HG02870 (cell line): ENCODE measurements around the gene CYP3A5.
"Not testable (repeated sequence)": the region's sequence is repeated elsewhere in the genome, so short reads cannot be mapped to it uniquely, and the experiment has no call there.

ENCODE experiments used
- ATAC-seq: cut with Tn5 transposase; IDR thresholded peaks from one replicate; pipeline ENCODE4 v1.9.1; 2021; ENCODE audit warnings: mild to moderate bottlenecking, moderate library complexity; ENCODE audit not compliant: unreplicated experiment

The CYP3A5 gene

DNA sequence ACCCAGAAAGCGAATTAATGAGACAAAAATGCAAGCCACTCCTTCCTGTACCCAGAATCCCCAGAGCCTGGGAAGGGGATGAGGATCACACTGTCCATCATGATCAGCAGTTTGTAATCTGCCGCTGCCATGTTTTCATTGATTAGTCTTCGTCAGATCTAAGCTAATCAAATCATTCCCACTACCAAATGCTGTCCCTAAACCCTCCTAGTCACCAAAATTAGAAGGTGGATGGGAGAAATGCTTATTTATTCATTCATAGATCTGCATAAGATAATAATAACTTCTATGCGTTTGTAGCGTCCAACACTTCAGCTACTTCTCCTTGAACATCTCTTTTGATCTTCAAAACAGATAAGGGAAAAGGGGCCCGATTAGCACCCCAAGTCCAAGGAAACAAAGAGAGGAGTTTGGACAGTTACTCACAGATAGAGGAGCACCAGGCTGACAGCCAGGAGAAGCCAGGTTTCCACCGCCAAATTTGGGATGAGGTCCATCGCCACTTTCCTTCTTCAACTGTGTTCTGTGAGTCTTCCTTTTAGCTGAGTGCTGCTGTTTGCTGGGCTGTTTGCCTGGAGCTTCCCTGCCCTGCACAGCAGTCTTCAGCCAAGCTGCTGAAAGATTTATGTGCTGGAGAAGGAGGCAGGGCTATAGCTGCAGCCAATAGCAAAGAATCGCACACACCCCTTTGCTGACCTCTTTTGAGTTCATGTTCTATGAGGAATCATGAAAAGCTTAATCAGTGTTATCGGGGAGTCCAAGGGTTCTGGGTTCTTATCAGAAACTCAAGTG, at the start of gene CYP3A5:
Gene CYP3A5 (minus strand): TSS at position 597 of the 792 bp plus-strand sequence. CDS start 100 bp downstream, at position 497.
- ATAC-seq, result no peak

DNA sequence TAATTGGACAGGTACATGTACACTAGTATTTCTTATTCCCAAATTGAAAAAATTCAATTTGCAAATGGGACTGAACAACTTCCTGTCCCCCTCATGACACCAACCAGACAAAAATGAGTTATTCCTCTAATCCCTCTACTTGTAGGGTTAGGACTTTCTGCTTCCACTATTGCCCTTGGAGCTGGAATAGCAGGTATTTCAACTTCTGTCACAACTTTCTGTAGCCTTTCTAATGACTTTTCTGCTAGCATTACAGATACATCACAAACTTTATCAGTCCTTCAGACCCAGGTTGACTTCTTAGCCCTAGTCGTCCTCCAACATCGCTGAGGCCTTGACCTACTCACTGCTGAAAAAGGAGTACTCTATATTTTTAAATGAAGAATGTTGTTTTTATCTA, 48.8 kb upstream of the CYP3A5 start:
- ATAC-seq, result no peak

DNA sequence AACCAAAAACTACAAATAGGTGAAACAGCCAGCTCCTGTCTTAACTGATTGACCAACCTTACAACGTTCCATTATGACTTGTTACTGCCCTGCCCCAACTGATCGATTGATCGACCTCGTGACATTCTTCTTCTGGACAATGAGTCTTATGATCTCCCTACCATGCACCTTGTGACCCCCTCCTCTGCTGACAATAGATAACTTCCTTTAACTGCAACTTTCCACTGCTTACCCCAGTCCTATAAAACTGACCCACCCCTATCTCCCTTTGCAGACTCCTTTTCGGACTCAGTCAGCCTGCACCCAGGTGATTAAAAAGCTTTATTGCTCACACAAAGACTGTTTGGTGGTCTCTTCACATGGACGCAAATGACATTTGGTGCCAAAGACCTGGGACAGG, 43.4 kb upstream of the CYP3A5 start:
- not testable (repeated sequence) for ATAC-seq

- ATAC-seq, result no peak
Observed at GRCh38 chr7:99720800-99721595, 41.2 kb upstream of the CYP3A5 start.

- ATAC-seq, result no peak
Observed at GRCh38 chr7:99719996-99720769, 40.4 kb upstream of the CYP3A5 start.

DNA sequence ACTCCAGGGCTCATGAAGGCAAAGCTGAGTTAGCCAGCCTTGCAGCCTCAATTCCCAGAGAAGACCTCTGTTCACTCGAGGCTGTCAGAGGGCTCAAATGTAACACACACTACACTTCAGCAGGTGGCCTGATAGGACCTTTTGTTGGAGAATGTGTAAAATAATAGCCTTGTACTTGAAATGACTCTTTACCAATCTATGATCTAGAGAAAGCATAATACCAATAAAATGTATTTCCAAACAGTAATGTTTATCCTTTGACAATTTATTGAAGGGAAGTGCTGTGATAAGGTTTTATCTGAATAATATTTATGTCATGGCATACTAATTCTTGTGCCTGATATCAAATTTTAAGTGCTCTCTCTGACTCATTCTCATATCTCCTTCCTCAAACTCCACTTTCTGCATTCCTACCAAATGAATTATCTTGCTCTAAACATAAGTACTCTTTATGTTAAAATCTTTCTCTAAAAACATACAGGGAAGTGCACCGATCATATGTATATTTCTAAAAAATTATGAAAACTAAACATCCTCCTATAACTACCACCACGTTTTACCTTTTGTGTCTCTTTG, 34.3 kb upstream of the CYP3A5 start:
- ATAC-seq, result no peak

DNA sequence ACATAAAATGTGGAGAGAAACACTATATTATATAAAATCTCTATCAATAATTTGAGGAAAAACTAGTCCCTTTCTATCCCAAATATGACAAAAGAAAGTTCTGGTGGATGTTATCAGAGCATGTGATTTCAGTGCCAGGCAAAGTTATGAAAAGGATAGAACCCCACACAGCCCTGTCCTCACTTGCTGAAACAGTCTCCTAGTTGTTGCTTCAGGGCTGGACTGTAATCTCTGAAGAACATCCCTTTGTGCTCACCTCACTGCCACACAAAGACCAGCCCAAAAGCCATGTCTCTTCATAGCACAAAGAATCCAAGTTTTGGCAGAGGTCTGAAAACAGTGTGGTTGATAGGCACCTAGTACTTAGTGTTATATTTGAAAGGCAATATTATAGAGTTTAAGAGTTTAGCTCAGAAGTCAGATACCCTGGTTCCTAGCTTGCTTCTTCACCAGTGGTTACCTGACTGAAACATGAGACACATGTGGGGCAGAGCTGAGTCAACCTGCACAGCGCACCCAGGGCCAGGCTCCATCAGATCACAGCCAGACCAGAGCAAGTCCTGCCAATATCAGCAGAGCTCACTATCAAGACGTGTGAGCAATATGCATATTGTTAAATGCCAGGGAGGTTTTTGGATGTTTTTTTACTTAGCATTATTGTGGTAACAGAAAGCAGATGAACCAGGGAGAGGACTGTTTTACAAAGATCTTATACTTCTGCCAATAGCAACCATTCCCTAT, 30.2 kb upstream of the CYP3A5 start:
- ATAC-seq, result no peak

DNA sequence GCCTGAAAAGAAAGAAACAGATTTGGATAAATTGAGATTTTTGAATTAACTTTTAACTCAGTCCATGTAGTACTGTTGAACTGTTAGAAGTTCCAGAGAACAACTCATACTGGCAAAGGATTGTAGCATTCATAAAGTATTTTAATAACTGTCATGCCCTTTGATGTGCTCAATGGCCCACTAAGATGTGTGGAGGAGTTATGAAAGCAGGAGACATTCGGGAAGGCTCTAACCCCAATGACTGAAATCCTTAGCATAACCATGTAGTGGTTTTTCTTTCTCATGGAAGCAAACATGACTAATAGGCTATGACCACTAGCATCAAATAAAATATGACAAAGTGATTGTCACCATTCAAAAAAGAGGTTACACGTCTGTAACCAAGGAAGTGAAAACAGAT, 29.5 kb upstream of the CYP3A5 start:
- ATAC-seq, result no peak

DNA sequence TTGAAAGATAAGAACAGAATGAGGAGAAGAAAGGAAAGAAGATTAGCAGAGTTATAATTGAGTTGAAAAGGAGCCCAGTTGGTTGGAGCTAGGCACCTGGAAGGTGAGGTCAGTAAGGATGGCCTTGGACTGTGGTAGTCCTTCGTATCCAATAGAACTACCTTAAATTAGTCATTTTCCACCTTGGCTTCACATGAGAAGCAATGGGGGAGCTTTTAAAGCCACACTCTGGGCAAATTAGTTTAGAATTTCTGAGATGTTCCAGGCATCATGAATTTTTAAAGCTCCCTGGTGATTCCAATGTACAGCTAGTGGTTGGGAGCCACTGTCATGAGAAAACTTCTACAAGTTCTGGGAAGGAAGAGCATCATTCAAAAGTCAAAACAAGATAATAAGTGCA, 27.3 kb upstream of the CYP3A5 start:
- no peak for ATAC-seq

DNA sequence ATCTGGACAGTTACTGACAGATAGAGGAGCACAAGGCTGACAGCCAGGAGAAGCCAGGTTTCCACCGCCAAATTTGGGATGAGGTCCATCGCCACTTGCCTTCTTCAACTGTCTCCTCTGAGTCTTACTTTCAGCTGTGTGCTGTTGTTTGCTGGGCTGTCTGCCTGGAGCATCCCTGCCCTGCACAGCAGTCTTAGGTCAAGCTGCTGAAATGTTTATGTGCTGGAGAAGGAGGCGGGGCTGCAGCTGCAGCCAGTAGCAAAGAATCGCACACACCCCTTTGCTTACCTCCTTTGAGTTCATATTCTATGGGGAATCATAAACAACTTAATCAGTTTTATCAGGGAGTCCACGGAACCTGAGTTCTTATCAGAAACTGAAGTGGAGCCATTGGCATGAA, 20.1 kb upstream of the CYP3A5 start:
- ATAC-seq, result no peak

DNA sequence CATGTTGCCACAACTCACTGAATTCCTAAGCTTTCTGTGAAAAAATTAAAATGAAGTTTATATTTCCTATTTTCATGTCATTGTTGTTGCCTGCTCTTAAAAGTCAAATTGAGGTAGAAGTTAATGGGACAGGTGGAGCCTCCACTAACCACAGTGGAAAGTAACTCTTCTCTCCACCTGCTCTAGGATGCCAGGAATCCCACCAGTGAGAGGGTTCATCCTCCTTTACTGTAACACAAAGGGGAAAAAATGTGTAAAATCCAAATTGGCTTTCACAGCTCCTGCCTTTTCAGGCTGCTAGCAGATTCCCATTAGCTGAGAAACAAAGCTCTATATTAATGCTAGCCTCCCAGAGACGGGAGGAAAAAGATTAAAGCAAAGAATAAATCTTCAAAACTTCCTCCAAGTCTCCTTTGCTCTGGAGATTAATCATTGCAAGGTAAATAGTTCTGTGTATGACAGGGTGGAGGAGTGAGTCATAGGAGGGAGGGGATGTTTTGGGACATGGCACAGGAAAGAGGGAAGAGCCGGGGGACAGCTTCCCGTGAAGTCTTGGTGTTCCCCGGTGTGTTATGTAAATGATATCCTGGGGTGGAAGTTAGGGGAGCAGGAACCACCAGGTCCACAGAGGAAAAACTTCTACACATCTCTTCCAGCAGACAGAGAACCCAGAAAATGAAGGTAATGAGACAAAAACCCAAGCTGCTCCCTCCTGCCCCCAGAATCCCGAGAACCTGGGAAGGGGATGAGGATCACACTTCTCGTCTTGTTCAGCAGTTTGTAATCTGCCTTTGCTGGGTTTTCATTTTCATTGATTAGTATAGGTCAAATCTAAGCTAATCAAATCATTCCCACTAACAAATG, 19.3 kb upstream of the CYP3A5 start:
- not testable (repeated sequence) for ATAC-seq

GRCh38 chr7:99694912-99695304, 15.1 kb upstream of the CYP3A5 start:
- ATAC-seq, result no peak

DNA sequence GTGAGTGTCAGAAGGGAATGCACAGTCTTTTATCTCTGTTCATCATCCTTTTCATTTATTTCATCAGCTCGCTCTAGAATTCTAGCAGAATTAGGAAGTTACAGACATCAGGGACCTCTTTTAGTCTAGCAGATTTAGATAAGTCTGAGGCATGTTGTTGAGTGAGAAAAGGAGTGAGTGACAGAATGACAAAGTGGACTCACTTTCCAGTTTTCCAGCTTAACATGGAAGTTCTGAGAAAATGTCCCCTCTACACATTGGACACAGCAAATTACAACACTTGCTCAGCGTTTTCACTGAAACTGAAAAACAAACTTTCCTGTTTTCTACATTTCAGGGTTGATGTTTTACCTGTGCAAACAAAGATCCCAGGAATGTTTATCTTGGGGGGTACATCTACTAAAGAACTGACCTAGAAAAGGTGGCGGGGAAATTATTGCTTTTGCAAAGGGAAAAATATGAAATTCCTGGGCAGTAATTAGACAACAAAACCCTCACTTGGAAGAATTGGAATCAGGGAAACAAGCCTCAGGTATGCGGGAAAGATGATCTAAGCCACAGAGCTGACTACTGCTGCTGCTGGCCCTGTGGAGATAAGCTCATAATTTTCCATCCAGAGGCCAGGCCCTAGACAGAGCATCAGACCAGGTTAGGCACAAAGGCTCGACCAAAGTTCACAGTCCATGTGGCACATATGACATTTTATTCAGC, 14.6 kb upstream of the CYP3A5 start:
- no peak for ATAC-seq

DNA sequence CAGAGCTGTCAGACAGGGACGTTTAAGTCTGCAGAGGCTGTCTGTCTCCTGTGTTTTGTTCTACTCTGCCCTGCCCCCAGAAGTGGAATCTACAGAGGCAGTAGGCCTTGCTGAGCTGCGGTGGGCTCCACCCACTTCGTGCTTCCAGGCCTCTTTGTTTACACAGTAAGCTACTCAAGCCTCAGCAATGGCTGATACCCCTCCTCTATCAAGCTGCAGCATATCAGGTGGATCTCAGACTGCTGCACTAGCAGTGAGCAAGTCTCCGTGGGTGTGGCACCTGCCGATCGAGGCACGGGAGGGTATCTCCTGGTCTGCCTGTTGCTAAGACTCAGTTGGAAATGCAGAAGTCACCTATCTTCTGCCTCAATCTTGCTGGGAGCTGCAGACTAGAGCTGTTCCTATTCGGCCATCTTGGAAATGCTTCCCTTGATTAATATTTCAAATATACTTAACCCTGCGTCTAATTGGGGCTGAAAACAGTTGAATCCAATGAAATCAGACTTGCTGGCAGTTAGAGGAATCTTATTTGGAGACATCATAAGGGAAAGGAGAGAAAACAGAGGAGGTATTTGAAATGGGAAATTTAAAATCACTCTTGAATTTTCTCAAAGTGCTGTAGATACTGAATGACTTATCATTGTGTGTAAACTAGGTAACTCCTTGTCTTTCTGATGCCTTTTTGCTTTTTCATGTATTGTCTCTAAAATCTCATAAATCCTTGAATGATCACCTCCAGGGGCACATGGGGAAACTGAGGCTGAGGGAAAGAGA, 13.8 kb upstream of the CYP3A5 start:
- ATAC-seq, result no peak

- no peak for ATAC-seq
Observed at GRCh38 chr7:99693100-99693426, 13.3 kb upstream of the CYP3A5 start.

GRCh38 chr7:99692563-99692962, 12.8 kb upstream of the CYP3A5 start:
- ATAC-seq, result not testable (repeated sequence)

DNA sequence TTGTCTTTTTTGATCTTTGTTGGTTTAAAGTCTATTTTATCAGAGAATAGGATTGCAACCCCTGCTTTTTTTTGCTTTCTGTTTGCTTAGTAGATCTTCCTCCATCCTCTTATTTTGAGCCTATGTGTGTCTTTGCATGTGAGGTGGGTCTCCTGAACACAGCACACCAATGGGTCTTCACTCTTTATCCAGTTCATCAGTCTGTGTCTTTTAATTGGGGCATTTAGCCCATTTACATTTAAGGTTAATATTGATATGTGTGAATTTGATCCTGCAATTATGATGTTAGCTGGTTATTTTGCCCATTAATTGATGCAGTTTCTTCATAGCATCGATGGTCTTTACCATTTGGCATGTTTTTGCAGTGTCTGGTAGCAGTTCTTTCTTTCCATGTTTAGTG, 11.9 kb upstream of the CYP3A5 start:
- not testable (repeated sequence) for ATAC-seq

DNA sequence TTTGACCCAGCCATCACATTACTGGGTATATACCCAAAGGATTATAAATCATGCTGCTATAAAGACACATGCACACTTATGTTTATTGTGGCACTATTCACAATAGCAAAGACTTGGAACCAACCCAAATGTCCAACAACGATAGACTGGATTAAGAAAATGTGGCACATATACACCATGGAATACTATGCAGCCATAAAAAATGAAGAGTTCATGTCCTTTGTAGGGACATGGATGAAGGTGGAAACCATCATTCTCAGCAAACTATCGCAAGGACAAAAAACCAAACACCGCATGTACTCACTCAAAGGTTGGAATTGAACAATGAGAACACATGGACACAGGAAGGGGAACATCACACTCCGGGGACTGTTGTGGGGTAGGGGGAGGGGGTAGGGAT, 11.1 kb upstream of the CYP3A5 start:
- ATAC-seq, result not testable (repeated sequence)
